Measurements from ENCODE around the gene C2.

The C2 gene

GRCh38 chr6:31933537-31933936, 6.0 kb downstream of the C2 start:
- no peak overlapping the region for H3K4me3 ChIP-seq (ENCODE audit: low read depth, low read length)
- TF ChIP-seq, protein P1, sequence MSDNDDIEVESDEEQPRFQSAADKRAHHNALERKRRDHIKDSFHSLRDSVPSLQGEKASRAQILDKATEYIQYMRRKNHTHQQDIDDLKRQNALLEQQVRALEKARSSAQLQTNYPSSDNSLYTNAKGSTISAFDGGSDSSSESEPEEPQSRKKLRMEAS (IDR thresholded peaks at IDR 0.05; ENCODE audit: low read depth, low read length) = no peak
- TF ChIP-seq MYC (IDR thresholded peaks at IDR 0.05; ENCODE audit: low read depth, low read length) (no peak), POLR2A (IDR thresholded peaks at IDR 0.05; ENCODE audit: extremely low read depth, insufficient read length) (no peak), CTCF (IDR thresholded peaks at IDR 0.05; ENCODE audit: low read depth, low read length) (no peak)
- DNase-seq (ENCODE audit: low read depth) = no peak

DNA sequence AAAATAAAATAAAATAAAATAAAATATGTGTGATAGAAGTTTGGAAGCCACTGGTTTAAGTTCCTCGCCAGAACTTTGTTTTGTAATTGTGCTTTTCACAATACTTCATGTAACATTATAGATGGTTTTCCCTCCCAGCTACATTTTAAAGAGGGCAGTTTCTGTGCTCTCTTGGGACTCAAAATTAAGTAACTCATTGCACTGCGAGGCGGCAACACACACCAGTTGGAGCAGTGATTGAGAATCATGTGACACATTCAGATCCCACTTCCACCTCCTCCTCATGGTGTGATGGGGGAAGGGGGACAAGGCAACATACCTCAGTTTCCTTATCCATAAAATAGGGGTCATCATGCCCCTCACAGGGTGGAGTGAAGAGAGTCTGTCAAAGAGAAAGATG, 7.5 kb downstream of the C2 start:
- TF ChIP-seq, protein P1 (IDR thresholded peaks at IDR 0.05; ENCODE audit: low read depth, low read length) = no peak
- TF ChIP-seq CTCF (IDR thresholded peaks at IDR 0.05; ENCODE audit: low read depth, low read length) (no peak), POLR2A (IDR thresholded peaks at IDR 0.05; ENCODE audit: extremely low read depth, insufficient read length) (no peak), MYC (IDR thresholded peaks at IDR 0.05; ENCODE audit: low read depth, low read length) (no peak)
- peak; percentile 28 for DNase-seq (ENCODE audit: low read depth)
- H3K4me3 ChIP-seq (ENCODE audit: low read depth, low read length) = no peak overlapping the region

DNA sequence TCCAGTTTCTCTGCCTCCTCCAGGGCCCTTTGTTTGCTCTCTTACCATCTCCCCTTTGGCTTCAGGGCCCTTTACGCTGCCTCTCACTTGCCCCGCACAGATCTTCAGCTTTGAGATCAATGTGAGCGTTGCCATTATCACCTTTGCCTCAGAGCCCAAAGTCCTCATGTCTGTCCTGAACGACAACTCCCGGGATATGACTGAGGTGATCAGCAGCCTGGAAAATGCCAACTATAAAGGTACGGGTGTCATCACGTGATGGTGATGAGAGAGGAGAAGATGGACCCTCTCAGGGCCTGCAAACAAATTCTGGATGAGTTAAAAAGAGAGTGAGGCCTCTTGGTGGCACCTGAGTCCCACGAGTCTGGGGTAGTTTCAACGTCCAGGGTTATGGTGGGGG, 8.3 kb downstream of the C2 start:
- no peak overlapping the region for H3K4me3 ChIP-seq (ENCODE audit: low read depth, low read length)
- TF ChIP-seq MYC (IDR thresholded peaks at IDR 0.05; ENCODE audit: low read depth, low read length) = no peak
- no peak for TF ChIP-seq POLR2A (IDR thresholded peaks at IDR 0.05; ENCODE audit: extremely low read depth, insufficient read length)
- TF ChIP-seq, protein P1 (IDR thresholded peaks at IDR 0.05; ENCODE audit: low read depth, low read length) = no peak
- TF ChIP-seq CTCF (IDR thresholded peaks at IDR 0.05; ENCODE audit: low read depth, low read length) = no peak
- no peak for DNase-seq (ENCODE audit: low read depth)

DNA sequence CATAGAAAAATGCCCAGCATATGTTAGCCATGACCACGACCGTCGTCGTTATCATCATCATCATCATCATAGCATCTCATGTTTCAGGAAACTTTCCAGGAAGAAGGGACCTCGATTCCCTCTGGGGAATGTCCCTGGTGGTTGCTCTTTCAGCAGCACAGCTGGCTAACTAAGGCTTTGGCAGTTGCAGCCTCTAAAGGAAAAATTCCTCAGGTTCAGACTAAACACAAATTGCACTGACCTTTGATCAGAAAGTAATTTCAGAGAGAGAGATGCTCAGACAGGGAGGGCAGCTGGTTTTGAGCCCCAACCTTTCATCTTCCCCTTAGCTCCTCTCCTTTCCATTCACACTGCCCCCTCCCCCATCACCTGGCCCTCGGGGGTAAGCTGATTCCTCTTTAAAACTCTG, 12.7 kb downstream of the C2 start:
- no peak overlapping the region for H3K4me3 ChIP-seq (ENCODE audit: low read depth, low read length)
- no peak for DNase-seq (ENCODE audit: low read depth)
- TF ChIP-seq MYC (IDR thresholded peaks at IDR 0.05; ENCODE audit: low read depth, low read length) (no peak), POLR2A (IDR thresholded peaks at IDR 0.05; ENCODE audit: extremely low read depth, insufficient read length) (no peak), CTCF (IDR thresholded peaks at IDR 0.05; ENCODE audit: low read depth, low read length) (no peak)
- TF ChIP-seq, protein P1 (IDR thresholded peaks at IDR 0.05; ENCODE audit: low read depth, low read length) = no peak

GRCh38 chr6:31943742-31944141, 16.2 kb downstream of the C2 start:
- no peak overlapping the region for H3K4me3 ChIP-seq (ENCODE audit: low read depth, low read length)
- TF ChIP-seq MYC (IDR thresholded peaks at IDR 0.05; ENCODE audit: low read depth, low read length) (no peak), POLR2A (IDR thresholded peaks at IDR 0.05; ENCODE audit: extremely low read depth, insufficient read length) (no peak), CTCF (IDR thresholded peaks at IDR 0.05; ENCODE audit: low read depth, low read length) (no peak)
- TF ChIP-seq, protein P1 (IDR thresholded peaks at IDR 0.05; ENCODE audit: low read depth, low read length) = no peak
- no peak for DNase-seq (ENCODE audit: low read depth)

DNA sequence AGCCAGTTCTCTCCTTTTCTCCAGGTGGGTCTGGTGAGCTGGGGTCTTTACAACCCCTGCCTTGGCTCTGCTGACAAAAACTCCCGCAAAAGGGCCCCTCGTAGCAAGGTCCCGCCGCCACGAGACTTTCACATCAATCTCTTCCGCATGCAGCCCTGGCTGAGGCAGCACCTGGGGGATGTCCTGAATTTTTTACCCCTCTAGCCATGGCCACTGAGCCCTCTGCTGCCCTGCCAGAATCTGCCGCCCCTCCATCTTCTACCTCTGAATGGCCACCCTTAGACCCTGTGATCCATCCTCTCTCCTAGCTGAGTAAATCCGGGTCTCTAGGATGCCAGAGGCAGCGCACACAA, 17.6 kb downstream of the C2 start:
- no peak for DNase-seq (ENCODE audit: low read depth)
- TF ChIP-seq POLR2A (IDR thresholded peaks at IDR 0.05; ENCODE audit: extremely low read depth, insufficient read length) (no peak), MYC (IDR thresholded peaks at IDR 0.05; ENCODE audit: low read depth, low read length) (no peak), CTCF (IDR thresholded peaks at IDR 0.05; ENCODE audit: low read depth, low read length) (no peak)
- TF ChIP-seq, protein P1 (IDR thresholded peaks at IDR 0.05; ENCODE audit: low read depth, low read length) = no peak
- no peak overlapping the region for H3K4me3 ChIP-seq (ENCODE audit: low read depth, low read length)
